OCI-LY3 (cell line): ENCODE data around the gene CCM2.

Experiments used
- H2AFZ ChIP-seq: fragments of 200-600, 300-600 bp; shearing (Covaris generic); 2 replicates; pipeline ENCODE4 v1.6.0; 2014; ENCODE audit warnings: antibody characterized with exemption, low read depth, low read length
- H3K27ac ChIP-seq: fragments of 200-600, 300-600 bp; sonication (generic); 2 replicates; pipeline ENCODE4 v1.5.1; 2014; ENCODE audit warnings: mild to moderate bottlenecking, low read length, moderate library complexity, mixed read lengths
- H3K27me3 ChIP-seq: fragments of 200-600, 300-600 bp; sonication (generic); 2 replicates; pipeline ENCODE4 v1.6.1; 2014; ENCODE audit warnings: low read depth, low read length, mixed read lengths
- H3K36me3 ChIP-seq: fragments of 200-600, 300-600 bp; sonication (generic); replicated peaks from 2 replicates; pipeline ENCODE3; 2014; ENCODE audit warnings: low read depth, low read length, mixed read lengths
- H3K4me1 ChIP-seq: fragments of 300-600, 200-600 bp; sonication (generic); 2 replicates; pipeline ENCODE4 v1.6.1; 2014; ENCODE audit warnings: low read length, mixed read lengths
- H3K4me2 ChIP-seq: fragments of 200-600, 300-600 bp; sonication (generic); 2 replicates; pipeline ENCODE4 v1.6.1; 2014; ENCODE audit warnings: low read length, mixed read lengths
- H3K4me3 ChIP-seq: fragments of 300-600, 200-600 bp; sonication (generic); 2 replicates; pipeline ENCODE4 v1.5.1; 2014; ENCODE audit warnings: antibody characterized with exemption, mild to moderate bottlenecking, low read length, moderate library complexity
- H3K79me2 ChIP-seq: fragments of 300-600, 200-600 bp; shearing (Covaris generic); 2 replicates; pipeline ENCODE4 v1.6.1; 2014; ENCODE audit warnings: mild to moderate bottlenecking, low read length, mixed read lengths
- H3K9ac ChIP-seq: fragments of 300-600, 200-600 bp; shearing (Covaris generic); 2 replicates; pipeline ENCODE4 v1.6.0; 2014; ENCODE audit warnings: mild to moderate bottlenecking, low read length, moderate library complexity
- H3K9me3 ChIP-seq: fragments of 200-600, 300-600 bp; shearing (Covaris generic); 2 replicates; pipeline ENCODE4 v1.6.1; 2014; ENCODE audit warnings: low read length, mixed read lengths; ENCODE audit not compliant: insufficient read depth
- H4K20me1 ChIP-seq: fragments of 200-600, 300-600 bp; sonication (generic); 2 replicates; pipeline ENCODE4 v1.6.1; 2016; ENCODE audit warnings: low read length, mixed read lengths; ENCODE audit not compliant: insufficient read depth
- CTCF ChIP-seq: fragments of 200-600, 300-600 bp; sonication (generic); IDR thresholded peaks from 2 replicates; pipeline ENCODE4 v1.5.1; 2014; ENCODE audit warnings: antibody characterized with exemption, low read length, low read depth
- EZH2phosphoT487 ChIP-seq: fragments of 200-600 bp; shearing (Covaris generic); IDR thresholded peaks from 2 replicates; pipeline ENCODE4 v1.6.1; 2018; ENCODE audit warnings: antibody characterized with exemption, mixed run types, low read depth

The CCM2 gene

DNA sequence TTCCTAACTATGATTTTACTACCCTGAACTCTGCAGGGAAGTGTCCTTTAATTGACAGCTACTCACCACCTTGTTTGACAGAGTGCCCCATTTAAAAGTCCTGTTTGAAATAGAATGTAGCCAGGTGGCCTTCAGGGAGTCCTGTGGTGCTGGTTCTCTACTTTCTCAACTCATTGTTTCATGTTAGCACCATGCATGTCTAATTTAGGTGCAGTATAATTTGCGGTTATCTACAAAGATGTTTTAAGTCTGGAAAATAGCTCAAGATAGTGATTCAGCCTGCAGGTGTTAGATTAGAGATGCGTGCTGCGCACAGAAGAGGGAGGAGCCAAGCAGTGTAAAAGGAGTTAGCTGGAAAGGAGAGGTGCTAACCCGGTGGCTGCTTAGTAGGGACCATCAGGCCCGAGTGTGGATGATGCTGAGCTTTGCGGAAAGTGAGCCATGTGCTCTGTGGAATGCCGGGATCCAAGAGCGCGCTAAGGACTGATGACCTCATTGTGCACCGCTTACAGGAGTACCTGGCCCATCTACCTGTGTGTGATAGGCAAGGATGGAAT is 1.2 kb downstream of the CCM2 start:
- Histone ChIP-seq H3K4me2 (peak overlapping the region; percentile 80), H2AFZ (no peak overlapping the region), H3K4me1 (peaks cover 15% of the 10 kb centered on the region), H3K27ac (no peak overlapping the region), H3K27me3 (no peaks in the 10 kb centered on the region), H3K9me3 (no peaks in the 10 kb centered on the region), H4K20me1 (peaks cover 23% of the 10 kb centered on the region), H3K79me2 (peaks cover 37% of the 10 kb centered on the region), H3K9ac (peak overlapping the region; percentile 71), H3K36me3 (no peaks in the 10 kb centered on the region), H3K4me3 (peak overlapping the region; percentile 96)
- TF ChIP-seq EZH2phosphoT487: no peak
- TF ChIP-seq CTCF: no peak

DNA sequence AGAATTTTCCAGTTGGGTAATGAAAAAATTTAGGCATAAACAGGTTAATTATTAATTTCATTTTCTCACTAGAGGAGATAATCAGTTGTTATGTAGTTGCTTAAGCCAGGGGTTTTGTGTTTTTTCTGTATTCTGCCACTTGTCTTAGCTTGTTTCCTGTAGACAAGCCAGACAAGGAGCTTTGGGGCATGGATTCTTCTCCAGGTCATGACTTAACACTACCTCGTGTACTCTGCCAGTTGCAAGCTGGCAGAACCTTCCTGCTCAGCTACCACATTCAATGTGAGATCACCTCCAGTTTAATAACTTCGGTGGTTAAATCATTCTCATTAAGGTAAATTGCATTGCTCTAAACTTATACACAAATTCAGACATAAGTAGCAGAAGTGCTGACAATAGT is 1.8 kb downstream of the CCM2 start:
- Histone ChIP-seq H3K27me3 (no peaks in the 10 kb centered on the region), H3K27ac (no peak overlapping the region), H3K4me1 (peaks cover 11% of the 10 kb centered on the region), H3K4me2 (peak overlapping the region; percentile 80), H3K79me2 (peaks cover 37% of the 10 kb centered on the region), H4K20me1 (peaks cover 23% of the 10 kb centered on the region), H3K4me3 (peak overlapping the region; percentile 96), H3K9me3 (no peaks in the 10 kb centered on the region), H2AFZ (no peak overlapping the region), H3K9ac (0 out of 2 replicates have a peak overlapping the region, but pooled peaks have one; percentile 71), H3K36me3 (no peaks in the 10 kb centered on the region)
- TF ChIP-seq CTCF (no peak), EZH2phosphoT487 (no peak)

- Histone ChIP-seq H3K4me2 (no peak overlapping the region), H3K27me3 (no peaks in the 10 kb centered on the region), H3K79me2 (peaks cover 37% of the 10 kb centered on the region), H3K9ac (no peak overlapping the region), H3K4me1 (peaks cover 11% of the 10 kb centered on the region), H3K4me3 (no peak overlapping the region), H3K36me3 (peaks cover 5% of the 10 kb centered on the region), H3K9me3 (no peaks in the 10 kb centered on the region), H3K27ac (no peak overlapping the region), H4K20me1 (peaks cover 28% of the 10 kb centered on the region), H2AFZ (no peak overlapping the region)
- TF ChIP-seq EZH2phosphoT487 (no peak), CTCF (no peak)
Observed at GRCh38 chr7:45003789-45004188, 3.8 kb downstream of the CCM2 start.

DNA sequence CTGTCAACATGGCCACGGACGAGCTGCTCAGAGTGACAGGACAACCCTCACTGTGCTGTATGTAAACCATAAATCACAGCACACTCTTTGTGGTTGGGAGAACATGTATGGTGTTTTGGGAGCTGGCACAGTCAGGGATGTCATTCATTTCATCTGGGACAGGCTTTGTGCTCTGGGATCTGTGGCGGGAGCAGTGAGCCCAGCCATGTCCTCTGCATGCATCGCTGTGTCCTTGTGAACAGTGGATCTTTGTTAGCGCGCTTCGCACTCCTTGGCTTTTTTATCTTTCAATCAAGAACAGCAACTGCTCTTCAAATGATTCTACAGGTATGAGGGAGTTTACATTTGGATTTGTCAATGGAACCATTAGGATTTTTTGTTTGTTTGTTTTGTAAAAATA is 7.1 kb downstream of the CCM2 start:
- H3K4me3 ChIP-seq: no peak overlapping the region
- TF ChIP-seq EZH2phosphoT487: no peak
- TF ChIP-seq CTCF: no peak
- H2AFZ ChIP-seq: no peak overlapping the region
- H3K27me3 ChIP-seq: no peaks in the 10 kb centered on the region
- no peak overlapping the region for H3K4me2 ChIP-seq
- no peaks in the 10 kb centered on the region for H3K9me3 ChIP-seq
- H3K36me3 ChIP-seq: peaks cover 7% of the 10 kb centered on the region
- H3K79me2 ChIP-seq: peaks cover 20% of the 10 kb centered on the region
- H4K20me1 ChIP-seq: peaks cover 16% of the 10 kb centered on the region
- no peak overlapping the region for H3K9ac ChIP-seq
- no peak overlapping the region for H3K27ac ChIP-seq
- H3K4me1 ChIP-seq: no peaks in the 10 kb centered on the region
